RWPE1 (cell line): ENCODE measurements around the gene AP5B1.
A peak's percentile ranks its signal among the peaks of the same experiment; 100 is the strongest.

Experiments used
- CTCF ChIA-PET: fragments of 350-600 bp; sonication (Branson Sonifier 250); formaldehyde crosslinking; extraction: SDS; loops from one replicate; lab custom pipeline; 2021; lab: Yijun Ruan, JAX
- POLR2A ChIA-PET: fragments of 400-600 bp; formaldehyde crosslinking; extraction: SDS; loops from one replicate; lab custom pipeline; 2020; ENCODE audit warnings: antibody characterized with exemption; ENCODE audit not compliant: low non-redundant PET; lab: Yijun Ruan, JAX
- DNase-seq: peaks from one replicate; pipeline ENCODE4 v3.0.0; 2012; ENCODE audit warnings: low spot score
- H3K27ac ChIP-seq: fragments of 450-650 bp; 2 replicates; pipeline ENCODE4 v1.5.1; 2017
- CTCF ChIP-seq: fragments of 450-650 bp; conservative IDR thresholded peaks from 2 replicates; pipeline ENCODE4 v1.5.1; 2017; ENCODE audit warnings: low read depth, mild to moderate bottlenecking

AP5B1 gene

GRCh38 chr11:65781962-65782815, 1.4 kb upstream of the AP5B1 start:
- CTCF ChIA-PET = no interaction called here
- POLR2A ChIA-PET = no interaction called here
- DNase-seq = no peak
- TF ChIP-seq CTCF = no peak
- H3K27ac ChIP-seq = peak overlapping the region; percentile 76

- POLR2A ChIA-PET = interaction anchor here (0.6 to 1.4 kb wide), 2 partner anchors 13 to 289 kb away, joined by 3 read pairs; no protein-coding TSS in a partner anchor
- DNase-seq = no peak
- CTCF ChIA-PET = interaction anchor here (0.6 to 3.0 kb wide), 6 partner anchors 11 to 105 kb away, joined by 3 to 37 read pairs (median 18); partner anchors contain the start of genes KAT5 and RNASEH2C
Observed at GRCh38 chr11:65781152-65781961, 581 bp upstream of the AP5B1 start.

DNA sequence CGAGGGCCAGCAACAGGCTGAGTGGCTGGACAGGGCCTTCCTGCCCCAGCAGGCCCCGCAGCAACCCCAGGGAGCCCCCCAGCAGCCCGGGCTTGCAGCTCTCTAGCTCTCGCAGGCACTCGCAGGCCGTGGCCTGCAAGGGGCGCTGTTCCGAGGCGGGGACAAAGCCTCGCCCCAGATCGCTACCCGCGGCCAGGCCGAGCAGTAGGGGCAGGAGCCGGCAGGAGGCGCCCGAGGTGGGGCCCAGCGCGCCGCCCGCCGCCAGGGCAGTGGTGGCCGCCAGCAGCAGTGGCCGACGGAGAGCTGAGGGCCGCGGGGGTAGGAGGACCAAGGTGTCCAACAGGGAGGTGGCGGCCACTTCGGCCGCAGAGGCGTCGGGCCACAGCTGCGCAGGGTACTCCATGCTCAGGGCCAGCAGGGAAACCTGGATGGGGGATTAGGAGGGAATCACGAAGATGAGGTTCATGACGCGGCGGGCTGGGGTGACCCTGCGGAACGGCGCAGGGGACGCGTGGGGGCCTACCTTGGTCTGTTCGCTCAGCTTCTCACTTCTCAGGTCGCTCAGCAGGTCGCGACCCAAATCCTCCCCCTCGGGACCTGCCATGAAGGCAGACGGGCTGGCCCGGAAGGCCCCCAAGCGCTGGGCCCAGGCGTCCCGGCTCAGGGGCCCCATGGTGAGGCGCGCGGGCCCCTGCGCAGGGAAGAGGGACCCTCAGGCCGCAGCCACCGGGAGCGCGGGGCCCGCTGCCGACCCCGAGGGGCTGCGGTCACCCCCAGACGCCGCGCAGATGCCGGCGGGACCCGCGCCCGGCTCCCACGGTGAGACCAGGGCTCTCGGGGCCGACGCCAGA, 632 bp downstream of the AP5B1 start:
- peak; percentile 95 for TF ChIP-seq CTCF
- ChIA-PET POLR2A (interaction anchor here (0.5 to 1.4 kb wide), 3 partner anchors 9 to 288 kb away, joined by 3 to 4 read pairs (median 3); no protein-coding TSS in a partner anchor), CTCF (interaction anchor here (0.5 to 3.4 kb wide), 29 partner anchors 10 to 917 kb away, joined by 3 to 42 read pairs (median 4); partner anchors contain the start of genes KAT5, MUS81 and RNASEH2C)
- H3K27ac ChIP-seq = peak overlapping the region; percentile 76
- DNase-seq = peak; percentile 52

More at GRCh38 chr11:65781152-65781961, 581 bp upstream of the AP5B1 start:
- H3K27ac ChIP-seq = peak overlapping the region; percentile 76
- TF ChIP-seq CTCF = peak; percentile 39

- no peak for DNase-seq
- ChIA-PET CTCF (interaction anchor here (0.5 to 3.4 kb wide), 25 partner anchors 9 to 1550 kb away, joined by 3 to 42 read pairs (median 4); partner anchors contain the start of genes KAT5, MUS81 and RNASEH2C), POLR2A (interaction anchor here (0.6 to 1.0 kb wide), 2 partner anchors 11 to 398 kb away, joined by 3 to 18 read pairs; no protein-coding TSS in a partner anchor)
- no peak for TF ChIP-seq CTCF
- peak overlapping the region; percentile 76 for H3K27ac ChIP-seq
Observed at GRCh38 chr11:65779669-65779918, 1.2 kb downstream of the AP5B1 start.

DNA sequence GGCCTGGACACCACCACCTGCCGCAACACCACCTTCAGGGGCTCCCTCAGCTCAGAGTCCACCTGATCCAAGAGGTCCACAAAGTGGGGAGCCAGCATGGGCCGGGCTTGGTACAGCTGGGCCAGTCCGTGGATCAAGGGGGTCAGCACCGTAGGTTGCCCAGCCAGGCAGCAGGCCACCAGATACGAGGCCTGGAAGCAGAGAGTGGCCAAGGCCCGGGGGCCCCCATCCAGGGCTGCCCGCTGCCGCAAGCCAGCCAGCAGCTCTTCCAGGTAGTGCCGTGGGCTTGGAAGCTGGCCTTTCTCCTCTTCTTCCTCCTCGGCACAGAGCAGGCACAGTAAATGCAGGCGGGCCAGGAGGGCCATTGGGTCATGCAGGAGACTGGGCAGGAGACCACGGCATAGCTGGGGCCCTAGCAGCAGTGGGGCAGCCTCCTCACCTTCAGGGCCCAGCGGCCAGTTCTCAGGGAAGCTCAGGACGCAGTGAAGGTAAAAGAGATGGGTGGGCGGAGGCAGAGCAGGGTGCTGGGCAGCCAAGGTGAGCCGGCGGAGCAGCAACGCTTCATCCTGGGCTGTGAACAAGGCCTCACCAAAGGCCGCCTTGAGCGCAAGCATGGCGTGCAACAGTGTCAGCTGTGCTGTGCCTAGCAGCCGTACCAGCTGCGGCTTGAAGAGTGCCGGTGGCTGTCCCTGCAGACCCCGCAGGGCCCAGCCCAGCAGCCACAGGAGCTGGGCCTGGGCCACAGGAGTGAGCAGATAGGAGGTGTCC, 1.7 kb downstream of the AP5B1 start:
- TF ChIP-seq CTCF = no peak
- ChIA-PET CTCF (interaction anchor here (0.5 to 3.4 kb wide), 25 partner anchors 8 to 1549 kb away, joined by 3 to 42 read pairs (median 4); partner anchors contain the start of genes KAT5, MUS81 and RNASEH2C), POLR2A (interaction anchor here (0.6 to 1.0 kb wide), 3 partner anchors 11 to 397 kb away, joined by 3 to 18 read pairs (median 4); no protein-coding TSS in a partner anchor)
- DNase-seq = no peak
- H3K27ac ChIP-seq = peak overlapping the region; percentile 76
